Hypothalamus (tissue), 51 donors: Measurements from ENCODE around the gene DECR2.

ENCODE experiments used
- DNase-seq, 51 donors: peaks; one replicate each; lab custom pipeline; 2025; lab: John Stamatoyannopoulos, UW

The DECR2 gene

DNA sequence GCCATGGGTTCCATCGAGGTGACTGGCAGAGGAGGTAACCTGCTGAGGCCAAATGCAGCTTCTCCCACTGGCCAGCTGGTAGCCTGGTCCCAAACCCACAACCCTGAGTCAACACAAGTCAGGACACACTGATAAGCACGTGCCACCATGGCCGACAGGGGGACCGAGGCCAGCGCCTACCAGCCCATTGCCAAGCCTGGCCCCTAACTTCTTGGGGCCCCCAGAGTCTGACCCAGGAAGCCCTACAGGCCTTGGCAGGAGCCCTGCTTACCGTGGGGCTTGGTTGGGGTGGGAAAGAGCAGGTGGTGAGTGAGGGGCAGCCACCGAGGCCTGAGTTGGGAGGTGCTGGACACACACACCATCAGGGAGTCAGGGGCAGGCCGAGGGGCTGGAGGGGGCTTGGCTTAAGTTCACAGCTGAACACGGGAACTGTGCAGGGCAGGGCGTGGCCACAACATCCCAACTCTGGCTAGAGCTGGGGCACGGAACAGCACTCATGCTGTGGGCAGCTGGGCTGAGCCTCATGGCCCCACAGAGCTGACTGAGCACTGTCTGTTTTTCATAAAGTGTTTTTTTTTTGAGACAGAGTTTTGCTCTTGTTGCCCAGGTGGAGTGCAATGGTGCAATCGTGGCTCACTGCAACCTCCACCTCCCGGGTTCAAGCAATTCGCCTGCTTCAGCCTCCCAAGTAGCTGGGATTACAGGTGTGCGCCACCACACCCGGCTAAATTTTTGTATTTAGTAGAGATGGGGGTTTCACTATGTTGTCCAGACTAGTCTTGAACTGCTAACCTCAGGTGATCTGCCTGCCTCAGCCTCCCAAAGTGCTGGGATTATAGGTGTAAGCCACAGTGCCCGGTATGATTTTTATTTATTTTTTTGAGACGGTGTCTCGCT is 36.8 kb upstream of the DECR2 start:
- no peak for DNase-seq

DNA sequence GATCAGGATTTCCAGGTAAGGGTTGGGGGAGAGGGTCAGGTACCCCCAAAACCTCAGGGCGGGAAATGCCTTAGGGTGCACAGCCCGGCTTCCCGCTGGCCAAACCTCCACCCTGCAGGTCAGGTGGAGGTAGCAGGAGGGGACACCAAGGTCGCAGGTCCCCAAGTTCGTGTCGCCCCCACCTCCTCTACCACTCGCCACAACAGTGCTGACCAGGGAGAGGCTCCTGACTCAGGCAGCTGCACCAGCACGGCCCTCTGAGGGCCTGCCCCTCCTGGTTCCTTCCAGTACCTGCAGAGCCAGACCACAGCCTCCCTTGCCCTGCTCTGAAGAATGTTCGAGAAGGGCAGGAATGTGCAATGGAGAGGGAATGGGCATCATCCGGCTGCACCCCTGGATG is 35.2 kb upstream of the DECR2 start:
- DNase-seq = no peak

DNA sequence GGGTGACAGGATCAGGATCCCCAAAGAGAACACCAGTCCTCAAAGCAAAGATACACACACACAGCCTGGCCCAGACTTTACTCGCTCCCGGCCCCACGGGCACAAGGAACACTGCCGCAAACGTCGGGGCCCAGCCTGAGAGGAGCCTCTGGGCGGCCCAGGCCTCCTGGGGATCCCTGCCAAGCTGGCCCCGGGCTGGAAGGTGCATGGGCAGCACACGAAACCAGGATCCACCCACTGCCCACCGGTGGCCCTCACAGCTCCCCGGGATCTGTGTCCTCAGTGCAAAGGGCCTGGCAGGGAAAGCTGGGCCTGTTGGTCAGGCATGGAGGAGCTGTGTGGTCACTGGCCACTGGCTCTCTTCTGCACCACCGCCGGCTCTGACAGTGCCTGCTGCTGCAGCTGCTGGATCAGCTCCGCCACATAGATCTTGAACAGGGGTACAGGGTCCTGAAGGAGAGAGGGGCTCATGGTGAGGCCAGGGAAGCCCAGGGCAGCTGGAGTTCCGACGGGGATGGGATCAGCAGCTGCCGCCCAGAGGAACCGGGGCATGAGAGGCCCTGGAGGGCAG is 34.3 kb upstream of the DECR2 start:
- no peak for DNase-seq

DNA sequence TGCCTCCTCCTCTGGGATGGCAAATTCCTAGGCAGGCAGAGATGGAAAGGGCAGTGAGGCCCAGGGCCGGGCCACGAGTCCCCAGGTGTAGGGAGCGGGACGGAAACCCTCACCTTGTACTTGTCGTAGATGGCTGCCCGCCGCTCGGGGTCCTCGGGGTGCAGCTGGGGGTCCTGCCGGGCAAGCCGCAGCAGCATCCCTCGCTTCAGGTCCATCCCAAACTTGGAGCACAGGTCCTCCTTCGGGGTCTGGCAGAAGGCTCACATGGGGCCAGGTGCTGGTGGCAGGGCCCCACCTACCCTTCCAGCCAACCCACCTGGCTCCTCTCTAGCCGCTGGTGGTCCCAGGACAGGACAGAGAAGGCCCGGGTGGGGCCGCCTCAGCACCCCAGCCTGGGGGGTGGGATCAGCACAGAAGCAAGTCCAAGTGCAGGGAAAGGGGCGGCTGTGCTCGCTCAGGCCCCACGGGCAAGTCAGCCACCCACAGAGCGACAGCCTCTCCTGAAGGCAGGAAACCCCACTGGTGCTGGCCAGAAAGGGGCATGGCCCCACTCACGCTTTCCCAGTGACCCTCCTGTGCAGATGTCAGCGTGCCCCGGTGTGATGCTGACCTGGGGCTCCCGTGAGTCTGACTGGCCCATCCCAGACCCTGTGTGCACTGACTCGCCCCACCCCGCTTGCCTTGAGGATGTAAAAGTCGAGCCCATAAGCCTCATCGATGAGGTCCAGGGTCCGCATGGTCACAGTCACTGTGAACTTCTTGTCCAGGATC is 33.1 kb upstream of the DECR2 start:
- DNase-seq = no peak

DNA sequence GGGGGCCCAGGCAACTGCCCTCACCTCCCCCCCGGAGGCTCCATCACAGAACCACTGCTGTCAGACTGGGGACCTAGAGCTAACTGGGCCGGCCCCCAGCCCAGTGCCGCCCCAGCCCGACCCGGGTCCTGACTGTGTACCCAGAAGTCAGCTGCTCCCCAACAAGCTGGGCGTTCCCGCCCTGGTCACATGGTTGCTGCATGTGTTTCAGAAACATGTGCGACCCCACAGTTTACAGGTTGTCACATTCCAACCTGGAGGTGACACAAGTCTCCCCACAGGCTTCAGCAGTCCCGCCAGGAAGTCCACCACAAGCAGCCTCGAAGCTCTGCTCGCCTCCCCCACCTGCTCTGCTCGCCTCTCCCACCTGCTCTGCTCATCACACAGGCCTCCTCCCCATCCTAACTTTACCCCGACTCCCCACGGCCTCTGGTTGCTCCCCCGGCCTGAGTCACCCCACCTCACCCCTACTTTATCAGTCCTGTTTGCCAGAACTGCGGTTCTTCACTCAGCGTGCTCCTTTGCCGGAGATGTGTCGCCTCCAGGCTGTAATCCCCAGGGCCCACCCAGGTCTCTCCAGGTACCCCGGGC is 32.3 kb upstream of the DECR2 start:
- no peak for DNase-seq

DNA sequence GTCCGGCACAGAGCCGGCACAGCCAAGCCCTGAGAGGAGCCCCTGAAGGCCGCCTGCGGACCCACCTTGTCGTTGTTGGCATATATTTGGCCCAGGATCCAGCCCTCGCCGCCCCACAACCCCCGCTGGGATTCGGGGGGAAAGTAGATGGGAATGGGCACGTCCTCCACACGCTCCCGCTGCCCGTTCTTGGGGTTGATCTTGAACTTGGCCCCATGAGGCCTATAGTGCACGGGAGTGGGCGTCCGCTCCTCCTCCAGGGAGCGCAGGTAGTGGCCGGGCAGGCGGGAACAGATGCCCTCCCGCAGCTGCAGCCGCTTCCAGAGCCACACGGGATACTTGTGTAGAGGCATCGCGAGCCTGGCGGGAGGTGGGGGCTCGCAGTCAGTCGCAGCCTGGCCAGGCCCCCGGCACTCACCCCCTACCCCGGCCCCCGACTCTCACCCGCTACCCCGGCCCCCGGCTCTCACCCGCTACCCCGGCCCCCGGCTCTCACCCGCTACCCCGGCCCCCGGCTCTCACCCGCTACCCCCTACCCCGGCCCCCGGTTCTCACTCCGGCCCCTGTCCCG is 31.7 kb upstream of the DECR2 start:
- no peak for DNase-seq

DNA sequence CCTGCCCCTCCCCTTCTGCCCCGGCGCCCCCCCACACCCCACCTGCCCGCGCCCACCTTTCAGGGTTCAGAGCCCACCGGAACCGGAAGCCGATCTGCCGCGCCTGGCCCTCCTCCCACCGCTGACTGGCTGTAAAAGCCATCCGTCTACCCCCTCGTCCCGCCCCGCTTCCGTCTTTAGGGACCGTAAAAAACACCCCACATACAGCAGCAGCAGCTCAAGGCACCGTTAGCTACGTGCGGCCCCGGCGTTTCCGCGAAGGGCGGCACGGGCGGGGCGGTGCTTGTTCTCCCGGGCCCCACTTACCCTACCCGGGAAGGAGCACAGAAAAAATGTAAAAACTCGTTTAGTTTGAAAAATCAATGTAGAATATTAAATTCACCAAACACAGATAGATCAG is 31.2 kb upstream of the DECR2 start, which contains the start of gene MRPL28:
Gene MRPL28 (minus strand): TSS at position 96 of the 400 bp plus-strand sequence. CDS start 320 bp downstream, outside the sequence.
- DNase-seq = peak; percentile 17 to 95 (median 83)

DNA sequence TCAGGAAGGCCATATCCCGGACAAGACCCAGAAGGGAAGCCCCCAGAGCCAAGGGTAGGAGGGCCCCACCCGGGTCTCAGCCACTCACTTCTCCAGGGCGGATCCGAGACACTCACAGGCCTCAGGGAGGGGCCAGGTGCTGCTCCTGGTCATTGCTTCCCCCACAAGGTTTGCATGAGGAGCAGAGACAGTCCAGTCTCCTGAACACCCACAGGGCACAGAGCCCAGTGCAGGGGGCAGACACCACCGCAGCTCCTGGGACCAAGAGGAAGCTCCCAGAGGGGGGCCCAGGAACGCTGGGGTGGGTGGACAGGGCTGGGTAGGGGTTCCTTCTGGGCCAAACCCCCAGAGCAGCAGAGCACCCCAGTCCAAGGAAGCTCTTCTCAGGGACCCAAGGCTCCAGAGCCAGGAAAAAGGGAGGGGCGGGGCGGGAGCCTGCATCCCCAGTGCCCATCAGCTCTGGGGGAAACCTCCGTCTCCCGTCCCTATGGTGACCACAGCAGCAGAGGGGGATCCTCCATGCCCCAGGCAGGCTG is 30.6 kb upstream of the DECR2 start:
- DNase-seq = no peak

DNA sequence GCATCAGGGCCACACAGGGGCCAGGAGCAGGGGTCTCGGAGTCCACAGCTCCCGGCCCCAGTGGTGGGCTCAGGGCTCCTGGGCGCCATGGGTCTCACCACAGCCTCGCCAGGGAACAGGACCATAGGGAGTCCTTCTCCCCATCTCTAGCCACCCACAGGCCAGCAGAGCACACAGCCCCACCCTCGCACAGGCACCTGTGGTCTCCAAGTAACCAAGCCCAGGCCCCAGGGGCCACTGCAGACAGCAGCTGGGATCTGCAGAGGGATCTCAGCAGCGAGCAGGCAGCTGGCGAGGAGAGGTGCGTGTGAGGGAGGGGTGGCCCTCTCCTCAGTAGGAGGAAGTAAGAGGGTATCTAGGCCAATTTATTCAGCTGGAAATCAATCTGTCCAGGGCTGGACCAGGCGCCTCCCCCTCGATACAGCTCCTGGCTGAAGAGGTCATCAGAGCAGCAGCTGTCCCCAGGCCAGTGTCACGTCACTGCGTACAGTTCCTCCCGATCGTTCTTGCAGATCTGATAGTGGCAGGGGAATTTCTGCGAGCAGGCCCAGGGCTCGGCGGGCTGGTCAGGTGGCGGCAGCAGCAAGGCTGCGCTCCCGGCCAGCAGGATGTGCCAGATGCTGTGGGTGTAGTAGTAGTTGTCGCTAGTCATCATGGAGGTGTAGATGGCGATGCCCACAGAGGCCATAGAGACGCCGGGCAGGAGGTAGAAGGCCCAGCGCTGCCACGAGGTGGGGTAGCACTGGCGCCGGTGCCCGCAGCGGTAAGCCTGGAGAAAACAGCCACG is 30.0 kb upstream of the DECR2 start:
- DNase-seq = no peak

DNA sequence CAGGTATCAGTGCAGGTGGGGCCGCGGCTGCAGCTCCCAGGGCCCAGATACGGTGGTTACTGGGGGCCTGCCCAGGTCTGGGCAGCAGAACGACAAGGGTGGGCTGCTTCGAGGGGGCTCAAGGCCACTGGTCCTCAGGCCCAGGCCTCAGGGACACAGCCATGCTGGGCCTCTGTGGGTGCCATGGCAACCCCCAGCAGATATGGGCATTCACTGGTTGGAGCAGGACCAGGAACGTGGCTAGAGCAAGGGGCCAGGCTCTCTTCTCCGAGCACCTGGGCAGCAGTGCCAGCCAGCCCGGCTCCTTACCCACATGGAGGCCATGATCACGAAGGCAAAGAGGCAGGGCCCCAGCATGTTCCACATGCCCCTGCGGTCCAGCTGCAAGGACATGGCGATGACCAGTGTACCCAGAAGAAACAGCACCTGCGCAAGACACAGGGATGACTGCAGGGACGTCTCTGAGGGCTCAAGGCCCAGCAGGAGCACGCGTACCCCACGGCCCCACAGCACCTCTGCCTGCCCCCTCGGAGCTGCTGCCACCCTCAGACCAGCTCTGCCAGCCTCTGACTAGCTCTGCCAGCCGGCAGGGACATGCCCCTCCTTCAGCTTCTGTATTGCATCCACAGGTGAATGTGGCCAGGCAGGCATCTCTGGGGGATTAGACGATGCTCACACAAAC is 29.2 kb upstream of the DECR2 start:
- no peak for DNase-seq

DNA sequence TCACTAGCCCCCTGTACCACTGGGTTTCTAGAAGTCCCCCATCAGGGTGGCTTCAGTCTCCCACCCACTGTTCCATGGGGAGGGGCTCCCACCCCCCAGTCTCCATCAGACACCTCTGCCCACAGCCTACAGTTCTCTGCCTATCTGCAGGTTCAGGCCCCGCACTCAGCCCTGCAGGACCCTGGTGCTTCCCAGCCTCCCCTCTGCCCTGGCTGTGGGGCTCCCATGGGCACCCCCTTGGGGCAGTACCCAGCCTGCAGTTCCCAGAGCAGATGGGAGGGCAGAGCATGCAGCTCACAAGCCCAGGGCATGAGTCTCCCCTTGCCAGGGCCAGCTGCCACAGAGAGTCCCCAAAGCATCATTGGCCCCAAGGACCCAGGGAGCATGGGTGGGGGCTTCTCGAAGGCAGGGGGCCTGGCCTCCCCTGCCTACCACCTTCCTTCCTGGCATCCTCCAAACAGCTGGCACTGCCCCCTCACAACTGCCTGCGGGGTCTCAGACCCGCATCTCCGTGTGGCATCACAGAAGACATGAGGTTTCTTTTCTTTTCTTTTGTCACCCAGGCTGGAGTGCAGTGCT is 28.6 kb upstream of the DECR2 start:
- no peak for DNase-seq

DNA sequence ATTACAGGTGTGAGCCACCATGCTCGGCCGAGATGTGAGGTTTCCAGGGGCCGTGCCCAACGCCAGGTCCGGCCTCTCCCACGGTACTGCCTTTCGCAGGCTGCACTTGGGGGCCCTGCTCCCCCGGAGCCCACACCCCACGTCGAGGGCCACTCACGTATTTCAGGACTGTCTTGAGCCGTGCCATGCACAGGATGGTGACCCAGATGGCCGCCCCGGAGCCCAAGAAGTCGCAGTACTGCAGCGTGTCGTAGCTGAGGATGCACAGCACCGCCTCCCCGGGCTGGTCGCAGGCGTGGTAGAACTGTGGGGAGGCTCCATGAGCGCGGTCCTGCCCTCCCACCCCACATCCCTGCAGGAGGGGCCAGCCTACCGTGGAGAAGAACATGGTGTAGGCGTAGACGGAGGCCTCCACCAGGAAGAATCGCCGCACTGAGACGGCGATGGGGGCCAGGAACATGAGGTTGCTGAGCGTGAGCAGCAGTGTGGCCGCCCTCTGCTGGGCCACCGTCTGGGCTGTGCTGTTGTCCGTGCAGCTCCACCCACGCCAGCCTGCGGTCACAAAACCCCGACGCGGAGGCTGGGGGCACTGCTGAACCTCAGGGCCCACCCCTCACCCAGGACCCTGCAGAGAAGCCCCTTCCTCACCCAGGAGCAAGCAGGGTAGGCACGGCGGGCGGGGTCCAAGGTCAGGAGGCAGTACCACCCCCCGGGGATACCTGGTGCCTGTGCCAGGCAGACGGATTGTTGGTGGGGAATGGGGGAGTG is 27.7 kb upstream of the DECR2 start:
- no peak for DNase-seq

DNA sequence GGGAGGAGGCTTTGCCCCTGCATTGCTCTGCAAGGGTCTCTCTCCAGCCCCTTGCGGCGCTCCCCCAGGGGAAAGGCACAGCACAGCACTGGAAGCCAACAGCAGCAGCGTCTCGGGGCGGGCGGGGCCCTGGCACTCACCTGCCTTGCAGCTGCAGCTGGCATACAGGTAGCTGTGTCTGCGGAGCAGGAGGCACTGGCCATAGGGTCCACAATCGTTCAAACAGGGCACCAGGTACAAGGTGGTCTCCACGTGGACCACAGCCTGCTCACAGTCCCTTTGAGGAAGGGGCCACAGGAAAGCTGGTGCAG is 27.1 kb upstream of the DECR2 start:
- DNase-seq = no peak

DNA sequence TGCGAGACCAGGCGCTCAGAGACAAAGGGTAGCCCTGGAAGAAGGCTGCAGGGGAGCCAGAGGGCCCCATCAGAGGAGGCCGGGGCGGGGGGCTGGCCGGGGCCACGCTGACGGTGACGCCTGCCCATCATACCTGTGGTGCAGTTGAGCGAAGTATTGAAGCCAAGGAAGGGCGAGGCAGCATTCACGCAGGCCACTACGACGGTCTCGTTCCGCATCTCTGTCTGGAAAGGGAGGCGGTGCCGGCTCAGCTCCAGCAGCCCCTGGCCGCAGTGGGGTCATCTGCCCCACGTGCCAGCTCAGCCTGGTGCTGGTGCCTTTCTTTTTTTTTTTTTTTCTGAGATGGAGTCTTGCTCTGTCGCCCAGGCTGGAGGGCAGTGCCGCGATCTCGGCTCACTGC is 26.5 kb upstream of the DECR2 start:
- no peak for DNase-seq

DNA sequence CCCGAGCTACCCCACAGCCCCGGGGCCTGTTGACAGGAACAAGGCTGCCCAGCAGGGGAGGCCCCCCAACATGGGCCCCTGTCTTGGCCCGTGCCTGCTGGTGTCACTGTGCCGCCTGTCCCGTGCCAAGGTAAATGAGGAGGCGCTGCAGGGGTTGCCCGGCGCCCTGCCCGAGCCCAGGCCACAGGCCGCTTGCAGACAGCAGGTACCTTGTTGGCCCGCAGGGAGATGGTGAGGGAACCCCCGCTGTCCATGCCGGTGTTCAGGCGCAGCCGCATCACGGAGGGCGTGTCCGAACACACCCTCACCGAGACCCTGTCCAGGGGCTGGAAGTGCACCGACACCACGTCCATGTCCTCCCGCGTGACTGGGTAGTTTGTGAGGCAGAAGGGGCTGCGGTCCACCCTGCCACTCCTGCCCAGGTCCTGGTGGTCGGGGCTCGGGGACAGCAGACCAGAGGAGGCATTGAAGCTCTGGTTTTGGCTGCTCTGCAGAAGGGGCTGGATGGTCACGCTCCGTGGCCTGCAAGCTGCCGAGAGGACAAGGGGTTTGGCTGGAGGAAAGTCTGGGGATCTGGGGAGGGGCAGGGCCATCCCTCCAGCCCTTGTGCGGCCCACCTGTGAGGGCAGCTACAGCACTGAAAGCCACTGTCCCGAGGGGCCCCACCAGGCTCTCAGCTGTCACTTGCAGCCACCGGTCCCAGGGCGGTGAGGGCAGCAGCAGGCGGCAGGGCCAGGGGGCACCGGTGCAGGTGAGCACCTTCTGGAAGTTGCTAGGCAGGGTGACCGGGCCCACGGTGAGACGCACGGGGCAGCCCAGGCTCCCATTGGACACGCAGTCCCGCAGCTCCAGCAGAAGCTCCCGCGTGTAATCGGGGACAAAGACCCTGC is 25.5 kb upstream of the DECR2 start:
- no peak for DNase-seq

DNA sequence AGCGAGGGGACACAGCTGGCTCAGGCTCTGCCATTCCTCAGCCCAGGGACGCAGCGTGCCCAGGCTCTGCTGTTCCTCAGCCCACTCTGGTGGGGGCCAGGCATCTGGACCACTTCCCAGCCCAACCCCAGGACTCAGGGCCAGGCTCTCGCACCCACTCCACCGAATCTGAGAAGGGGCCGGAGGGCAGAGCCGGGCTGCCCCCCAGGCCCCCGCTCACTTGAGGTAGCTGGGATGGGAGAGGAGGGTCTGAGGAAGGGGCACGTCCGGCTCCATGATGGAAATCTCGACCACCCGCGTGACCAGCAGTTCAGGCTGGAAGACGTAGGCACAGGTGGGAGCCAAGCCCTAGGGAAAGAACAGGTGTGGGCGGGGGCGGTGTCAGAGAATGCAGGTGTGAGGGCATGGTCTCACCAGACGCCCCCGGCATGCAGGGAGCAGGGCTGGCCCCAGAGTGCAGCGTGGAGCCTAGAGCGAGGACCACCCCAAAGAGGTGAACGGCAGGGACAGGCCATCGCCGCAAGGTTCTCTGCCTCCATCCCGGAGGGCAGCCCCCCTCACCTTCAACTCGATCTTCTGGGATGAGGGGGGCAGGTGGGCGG is 24.8 kb upstream of the DECR2 start:
- DNase-seq = no peak
